Measurements from ENCODE around the gene NUCKS1.

Gene NUCKS1

DNA sequence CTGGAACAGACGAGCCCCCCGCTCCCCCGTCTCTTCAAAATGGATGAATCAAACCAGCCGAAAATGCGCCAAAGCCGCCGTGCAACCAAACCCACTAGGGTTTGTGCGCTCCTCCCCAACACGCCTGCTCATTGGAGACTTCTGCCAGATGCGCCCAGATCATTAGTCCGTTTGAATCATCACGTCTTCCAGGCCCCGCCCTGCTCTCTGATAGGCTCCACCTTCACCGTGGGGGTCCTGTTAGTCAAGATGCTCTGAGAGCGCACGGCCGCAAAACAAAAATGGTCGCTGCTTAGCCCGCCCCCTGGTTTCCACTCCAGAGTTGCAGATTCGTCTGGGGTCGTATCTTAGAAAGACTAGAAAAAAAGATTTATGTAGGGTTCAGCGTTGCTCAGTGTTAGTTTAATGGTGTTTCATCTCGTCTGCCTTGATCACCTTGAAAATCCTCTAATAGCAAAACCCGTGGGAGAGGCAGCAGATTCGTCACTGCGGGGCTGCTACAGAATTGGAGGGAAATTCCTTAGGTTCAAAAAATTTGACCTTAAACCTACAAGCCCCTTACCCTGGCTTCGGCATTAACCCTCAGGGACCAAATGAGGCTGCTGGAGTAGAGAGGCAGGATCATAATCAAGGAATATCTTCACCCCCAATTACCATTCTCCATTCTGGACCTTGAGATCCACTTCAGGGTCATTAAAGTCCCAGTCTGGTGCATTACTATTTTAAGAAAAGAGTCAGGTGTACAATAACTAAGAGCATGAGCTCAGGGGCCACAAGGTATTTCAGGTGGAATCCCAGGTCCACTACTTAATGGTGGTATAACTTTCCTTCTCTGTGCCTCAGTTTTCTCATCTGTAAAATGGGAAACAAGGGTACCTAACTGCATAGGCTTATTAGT, at the start of gene NUCKS1:
Gene NUCKS1 (minus strand): TSS at position 45 of the 898 bp plus-strand sequence. CDS start 209 bp downstream, outside the sequence.
- ATAC-seq, result peak; percentile 84
- DNase-seq, result peak; percentile 94

DNA sequence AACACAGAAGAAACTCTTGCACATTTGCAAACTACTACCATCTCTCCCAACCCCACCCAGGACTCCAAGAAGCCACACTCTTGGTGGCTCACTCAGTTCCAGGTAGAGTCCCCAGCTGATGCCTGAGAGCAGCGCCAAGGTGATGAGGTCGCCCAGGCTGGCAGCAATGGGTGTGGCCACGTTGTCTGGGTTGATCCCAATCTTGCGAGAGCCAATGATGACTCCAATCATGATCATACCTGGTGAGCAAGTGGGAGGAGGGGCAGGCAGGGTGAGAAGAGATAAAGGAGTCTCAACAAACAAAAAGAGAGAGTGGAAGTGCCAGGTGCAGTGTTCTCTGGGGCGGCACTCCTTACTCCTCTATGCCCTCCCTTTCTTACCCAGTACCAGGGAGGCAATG, 48.6 kb upstream of the NUCKS1 start:
- no peak for ATAC-seq
- no peak for DNase-seq

GRCh38 chr1:205797168-205797567, 47.2 kb upstream of the NUCKS1 start:
- DNase-seq (no peak), ATAC-seq (no peak)

GRCh38 chr1:205794011-205794730, 44.2 kb upstream of the NUCKS1 start:
- no peak for DNase-seq
- no peak for ATAC-seq

GRCh38 chr1:205792961-205793673, 43.1 kb upstream of the NUCKS1 start:
- ATAC-seq (no peak), DNase-seq (no peak)

GRCh38 chr1:205792481-205792881, 42.5 kb upstream of the NUCKS1 start:
- DNase-seq (no peak), ATAC-seq (no peak)

DNA sequence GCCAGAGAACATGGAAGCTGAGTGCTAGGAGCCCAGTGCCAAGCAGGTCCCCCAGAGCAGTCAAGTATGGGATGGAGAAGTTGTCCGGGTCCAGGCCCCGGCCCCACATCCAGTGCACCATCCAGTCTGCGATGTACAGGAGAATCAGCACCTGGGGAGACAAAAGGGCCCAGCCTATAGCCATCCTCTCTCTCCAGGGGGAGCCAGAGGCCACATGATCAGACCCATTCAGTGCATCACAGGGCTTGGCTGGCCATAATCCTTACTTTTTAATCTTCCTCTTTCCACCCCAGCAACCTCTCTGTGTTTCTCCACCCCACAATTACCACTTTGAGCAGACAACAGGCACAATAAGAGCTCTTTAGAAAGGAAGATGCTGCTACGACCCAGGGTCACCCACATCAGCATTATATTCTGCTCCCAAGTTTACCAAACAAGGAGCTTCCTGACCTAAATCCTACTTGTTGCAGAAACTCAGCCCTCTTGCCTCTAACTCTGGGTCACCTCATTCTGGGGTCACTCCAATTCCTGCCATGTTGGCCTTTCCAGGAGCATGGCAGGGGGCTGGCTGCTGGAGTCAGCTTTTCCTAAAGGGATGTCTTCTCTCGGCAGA, 41.7 kb upstream of the NUCKS1 start:
- DNase-seq (peak; percentile 64), ATAC-seq (peak; percentile 88)

DNA sequence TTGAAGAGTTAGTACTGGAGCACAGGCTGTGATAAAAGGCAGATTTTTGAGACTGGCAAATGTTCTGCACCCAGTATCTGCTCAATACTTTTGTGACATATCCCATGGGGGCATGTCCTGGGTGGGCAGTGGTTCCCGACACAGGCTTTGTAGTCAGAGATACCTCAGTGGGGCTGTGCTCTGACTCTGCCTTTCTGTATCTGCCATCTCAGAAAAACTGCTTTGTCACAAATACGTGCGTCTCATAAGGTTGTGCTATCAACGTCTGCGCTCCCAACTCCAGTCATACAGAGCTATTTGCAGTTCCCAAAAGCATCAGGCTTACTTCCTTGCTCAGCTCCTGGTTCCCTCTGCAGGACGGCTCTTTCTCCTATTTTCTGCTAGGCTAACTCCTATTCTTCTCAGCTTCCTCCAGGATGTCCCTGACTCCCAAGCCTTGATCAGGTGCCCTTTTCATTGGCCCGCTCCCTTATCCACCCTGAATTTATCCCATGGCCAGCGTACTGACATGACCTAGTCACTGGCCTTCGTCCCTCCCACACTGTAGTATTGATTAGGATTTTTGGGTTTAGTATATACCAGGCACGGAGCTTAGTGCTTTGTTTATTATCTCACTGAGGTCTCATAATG, 37.4 kb upstream of the NUCKS1 start:
- no peak for DNase-seq
- ATAC-seq, result no peak

DNA sequence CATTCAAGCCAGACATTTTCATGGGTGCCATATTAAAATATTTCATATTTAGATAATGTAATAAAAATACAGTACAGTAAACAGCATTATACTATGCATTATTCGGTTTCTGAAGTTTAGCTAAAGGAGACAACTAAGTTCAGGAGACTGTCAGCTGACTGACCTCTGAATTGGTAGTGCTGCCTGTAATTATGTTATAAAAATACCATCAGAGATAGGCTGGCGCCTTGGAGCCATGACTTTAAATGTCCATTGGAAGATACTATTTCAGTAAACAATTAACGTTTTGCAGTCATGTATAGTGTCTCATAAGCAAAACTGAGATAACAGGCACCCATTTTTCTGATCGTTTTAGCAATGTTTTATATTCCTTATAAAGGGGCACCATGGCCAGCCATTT, 36.6 kb upstream of the NUCKS1 start:
- DNase-seq (no peak), ATAC-seq (no peak)

DNA sequence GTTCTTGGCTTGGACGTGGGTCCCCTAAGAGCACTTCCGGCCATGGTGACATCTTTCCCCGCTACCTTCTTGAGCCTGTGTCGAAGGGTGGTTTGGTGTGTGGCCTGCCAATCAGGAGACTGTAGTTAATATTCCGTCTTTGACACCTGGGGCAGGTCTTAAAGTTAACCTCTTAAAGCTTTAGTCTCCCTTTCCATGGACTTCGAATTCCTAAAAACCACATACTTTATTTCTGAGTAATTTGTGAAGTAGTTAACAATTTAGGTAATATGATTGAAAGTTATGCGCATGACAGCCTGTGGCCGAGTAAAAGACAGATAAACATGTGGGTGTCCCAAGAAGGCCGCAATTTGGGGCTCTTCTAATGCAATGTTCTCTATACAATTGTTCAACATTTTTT, 35.5 kb upstream of the NUCKS1 start:
- DNase-seq (no peak), ATAC-seq (no peak)

- no peak for DNase-seq
- no peak for ATAC-seq
Measured at GRCh38 chr1:205783904-205784303, 33.9 kb upstream of the NUCKS1 start.

GRCh38 chr1:205783433-205783795, 33.4 kb upstream of the NUCKS1 start:
- ATAC-seq (no peak), DNase-seq (no peak)

DNA sequence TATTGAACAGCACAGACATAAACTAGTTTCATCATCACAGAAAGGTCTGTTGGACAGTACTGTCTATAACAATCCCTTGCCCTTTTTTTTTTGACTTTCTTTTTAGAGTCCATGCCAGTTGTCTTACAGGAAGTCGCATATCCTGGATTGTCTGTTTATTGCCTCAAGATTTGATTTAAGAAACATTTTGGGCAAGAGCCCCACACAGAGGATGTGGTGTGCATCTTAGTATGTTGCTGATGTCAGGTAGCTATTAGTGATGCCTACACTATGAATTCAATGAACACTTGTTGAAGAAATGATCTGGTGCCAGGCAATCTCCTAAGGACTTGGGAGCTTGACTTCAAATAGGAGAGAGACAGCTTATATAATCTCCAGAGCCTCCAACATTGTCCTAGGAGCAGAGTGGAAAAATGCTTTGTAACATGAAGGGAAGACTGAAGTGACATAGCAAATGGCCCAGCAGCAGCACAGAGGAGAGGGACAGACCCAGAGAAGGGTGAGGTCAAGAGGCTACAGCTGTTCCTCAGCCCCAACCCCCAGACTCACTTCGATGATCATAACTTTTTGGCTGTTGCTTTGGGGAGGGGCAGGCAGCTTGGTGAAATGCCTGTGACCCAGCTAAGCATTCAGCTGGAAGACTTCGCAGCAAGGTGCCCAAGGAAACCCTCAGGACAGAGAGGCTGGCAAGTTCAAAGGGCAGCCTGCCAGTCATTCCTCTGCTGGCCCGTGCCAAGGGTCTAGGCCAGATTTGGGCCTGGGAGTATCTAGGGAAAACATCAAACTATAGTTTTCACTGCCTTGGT, 32.8 kb upstream of the NUCKS1 start:
- DNase-seq (no peak), ATAC-seq (no peak)

GRCh38 chr1:205780335-205780734, 30.4 kb upstream of the NUCKS1 start:
- DNase-seq, result no peak
- no peak for ATAC-seq

DNA sequence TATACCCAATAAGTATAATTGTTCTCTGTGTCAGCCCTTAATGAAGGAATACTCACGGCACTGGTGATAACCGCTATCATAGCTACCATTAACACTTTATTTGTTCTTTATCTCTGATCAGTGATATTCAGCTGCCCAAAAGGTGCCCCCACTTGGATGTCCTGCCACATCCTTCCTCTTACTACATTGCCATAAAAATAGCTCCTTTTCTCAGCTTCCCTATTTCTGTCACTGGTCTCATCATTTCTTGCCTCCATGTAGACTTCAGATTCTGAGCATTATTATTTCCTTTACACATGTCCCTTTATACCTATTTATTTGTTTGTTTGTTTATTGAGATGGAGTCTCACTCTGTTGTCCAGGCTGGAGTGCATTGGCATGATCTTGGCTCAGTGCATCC, 28.0 kb upstream of the NUCKS1 start:
- no peak for DNase-seq
- ATAC-seq, result no peak

DNA sequence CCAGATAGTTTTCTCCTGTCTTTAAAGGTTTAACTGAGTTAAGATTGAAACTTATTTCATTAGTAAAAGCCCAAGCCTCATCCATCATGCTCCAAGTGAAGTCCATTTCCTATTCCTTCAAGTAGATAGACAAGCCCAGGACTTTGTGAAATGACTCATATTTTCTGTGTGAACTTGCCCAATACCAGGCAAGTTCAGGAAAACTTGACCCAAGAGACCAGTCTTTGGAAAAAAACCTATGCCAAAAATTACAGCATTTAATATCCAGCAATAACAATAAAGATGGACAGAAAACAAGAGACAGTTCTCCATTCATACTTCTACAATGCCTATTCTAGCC, 25.7 kb upstream of the NUCKS1 start:
- ATAC-seq (no peak), DNase-seq (no peak)

- peak; percentile 85 for ATAC-seq
- peak; percentile 86 for DNase-seq
Measured at GRCh38 chr1:205775015-205775716, 25.2 kb upstream of the NUCKS1 start, which contains the start of gene RAB29. RAB29 (minus strand) TSS chr1:205775482; CDS start chr1:205774956, 526 bp downstream.

GRCh38 chr1:205774198-205775014, 24.4 kb upstream of the NUCKS1 start:
- peak; percentile 6 for ATAC-seq

GRCh38 chr1:205772607-205773032, 22.6 kb upstream of the NUCKS1 start:
- DNase-seq (no peak), ATAC-seq (peak; percentile 67)

More at GRCh38 chr1:205774198-205775014, 24.4 kb upstream of the NUCKS1 start:
- DNase-seq, result peak; percentile 61
